Fibroblast of skin of left quadriceps (primary cell): ENCODE measurements around the gene NEAT1.
A peak's percentile ranks its signal among the peaks of the same experiment; 100 is the strongest.

ENCODE experiments used
- DNase-seq, 2 experiments: peaks; one replicate each; pipeline ENCODE4 v3.0.0-alpha.2; 2013; ENCODE audit warnings: low read depth in 2 of 2

Gene NEAT1

DNA sequence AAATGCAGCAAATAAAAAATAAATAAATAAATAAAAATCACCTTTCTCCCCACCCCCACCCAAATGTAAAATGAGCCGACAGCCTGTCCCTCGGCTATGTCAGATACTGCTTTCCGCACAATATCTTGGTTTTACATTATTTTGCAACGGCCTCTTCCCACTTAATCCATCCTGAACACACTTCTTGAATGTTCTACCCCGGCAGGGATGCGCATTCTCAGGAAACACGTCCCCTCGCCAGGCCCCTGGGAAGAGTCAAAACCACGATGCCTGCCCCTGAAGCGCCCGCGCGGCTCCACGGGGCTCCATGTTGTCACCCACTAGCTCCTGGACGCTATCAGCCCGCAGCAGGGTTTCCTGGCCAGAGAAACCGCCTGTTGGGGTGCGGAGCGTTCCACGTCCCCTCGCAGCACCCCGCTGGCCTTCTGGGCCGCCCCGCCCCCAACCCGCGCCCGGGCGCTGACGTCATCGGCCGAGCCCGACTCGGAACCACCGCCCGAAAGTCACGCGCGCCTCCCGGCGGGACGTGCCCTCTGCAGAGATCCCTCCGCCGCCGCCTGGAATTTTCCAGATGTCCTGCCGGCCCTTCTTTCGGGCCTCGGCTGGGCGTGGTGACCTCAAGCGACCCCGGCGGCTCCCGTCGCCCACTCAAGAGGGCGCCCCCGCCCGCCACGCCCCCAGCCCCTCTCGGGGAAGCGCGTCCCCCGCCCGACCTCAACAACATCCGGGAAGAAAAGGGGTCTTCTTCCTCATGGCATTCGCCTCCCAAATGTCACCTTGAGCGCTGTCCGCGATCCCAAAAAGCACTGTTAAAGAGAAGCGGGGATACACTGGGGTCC is 585 bp upstream of the NEAT1 start:
- peak; percentile 95 to 96 for DNase-seq

- no peak for DNase-seq
Observed at GRCh38 chr11:65423516-65424204, 1.1 kb downstream of the NEAT1 start.

DNA sequence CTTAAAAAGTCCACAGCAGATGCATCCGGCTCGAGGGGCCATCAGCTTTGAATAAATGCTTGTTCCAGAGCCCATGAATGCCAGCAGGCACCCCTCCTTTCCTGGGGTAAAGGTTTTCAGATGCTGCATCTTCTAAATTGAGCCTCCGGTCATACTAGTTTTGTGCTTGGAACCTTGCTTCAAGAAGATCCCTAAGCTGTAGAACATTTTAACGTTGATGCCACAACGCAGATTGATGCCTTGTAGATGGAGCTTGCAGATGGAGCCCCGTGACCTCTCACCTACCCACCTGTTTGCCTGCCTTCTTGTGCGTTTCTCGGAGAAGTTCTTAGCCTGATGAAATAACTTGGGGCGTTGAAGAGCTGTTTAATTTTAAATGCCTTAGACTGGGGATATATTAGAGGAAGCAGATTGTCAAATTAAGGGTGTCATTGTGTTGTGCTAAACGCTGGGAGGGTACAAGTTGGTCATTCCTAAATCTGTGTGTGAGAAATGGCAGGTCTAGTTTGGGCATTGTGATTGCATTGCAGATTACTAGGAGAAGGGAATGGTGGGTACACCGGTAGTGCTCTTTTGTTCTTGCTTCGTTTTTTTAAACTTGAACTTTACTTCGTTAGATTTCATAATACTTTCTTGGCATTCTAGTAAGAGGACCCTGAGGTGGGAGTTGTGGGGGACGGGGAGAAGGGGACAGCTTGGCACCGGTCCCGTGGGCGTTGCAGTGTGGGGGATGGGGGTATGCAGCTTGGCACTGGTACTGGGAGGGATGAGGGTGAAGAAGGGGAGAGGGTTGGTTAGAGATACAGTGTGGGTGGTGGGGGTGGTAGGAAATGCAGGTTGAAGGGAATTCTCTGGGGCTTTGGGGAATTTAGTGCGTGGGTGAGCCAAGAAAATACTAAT is 1.9 kb downstream of the NEAT1 start:
- DNase-seq, result no peak

GRCh38 chr11:65425105-65425970 is 2.7 kb downstream of the NEAT1 start:
- DNase-seq, result peak in 1 of 2 experiments; percentile 37

DNA sequence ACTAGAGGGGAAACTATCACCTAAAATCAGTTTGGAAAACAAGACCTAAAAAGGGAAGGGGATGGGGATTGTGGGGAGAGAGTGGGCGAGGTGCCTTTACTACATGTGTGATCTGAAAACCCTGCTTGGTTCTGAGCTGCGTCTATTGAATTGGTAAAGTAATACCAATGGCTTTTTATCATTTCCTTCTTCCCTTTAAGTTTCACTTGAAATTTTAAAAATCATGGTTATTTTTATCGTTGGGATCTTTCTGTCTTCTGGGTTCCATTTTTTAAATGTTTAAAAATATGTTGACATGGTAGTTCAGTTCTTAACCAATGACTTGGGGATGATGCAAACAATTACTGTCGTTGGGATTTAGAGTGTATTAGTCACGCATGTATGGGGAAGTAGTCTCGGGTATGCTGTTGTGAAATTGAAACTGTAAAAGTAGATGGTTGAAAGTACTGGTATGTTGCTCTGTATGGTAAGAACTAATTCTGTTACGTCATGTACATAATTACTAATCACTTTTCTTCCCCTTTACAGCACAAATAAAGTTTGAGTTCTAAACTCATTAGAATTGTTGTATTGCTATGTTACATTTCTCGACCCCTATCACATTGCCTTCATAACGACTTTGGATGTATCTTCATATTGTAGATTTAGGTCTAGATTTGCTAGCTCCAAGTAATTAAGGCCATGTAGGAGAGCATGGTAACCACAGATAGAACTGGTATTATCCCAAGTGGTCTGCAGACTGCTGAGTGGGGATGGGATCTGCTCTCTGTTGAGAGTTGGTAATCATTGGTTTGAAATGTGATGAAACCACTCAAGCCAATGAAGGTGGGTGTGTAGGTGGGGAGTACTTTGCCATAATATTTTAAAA is 3.6 kb downstream of the NEAT1 start:
- peak; percentile 78 to 81 for DNase-seq

- DNase-seq, result peak in 1 of 2 experiments; percentile 41
Observed at GRCh38 chr11:65426839-65427690, 4.5 kb downstream of the NEAT1 start.

GRCh38 chr11:65427691-65428577 is 5.3 kb downstream of the NEAT1 start:
- peak in 1 of 2 experiments; percentile 39 for DNase-seq

DNA sequence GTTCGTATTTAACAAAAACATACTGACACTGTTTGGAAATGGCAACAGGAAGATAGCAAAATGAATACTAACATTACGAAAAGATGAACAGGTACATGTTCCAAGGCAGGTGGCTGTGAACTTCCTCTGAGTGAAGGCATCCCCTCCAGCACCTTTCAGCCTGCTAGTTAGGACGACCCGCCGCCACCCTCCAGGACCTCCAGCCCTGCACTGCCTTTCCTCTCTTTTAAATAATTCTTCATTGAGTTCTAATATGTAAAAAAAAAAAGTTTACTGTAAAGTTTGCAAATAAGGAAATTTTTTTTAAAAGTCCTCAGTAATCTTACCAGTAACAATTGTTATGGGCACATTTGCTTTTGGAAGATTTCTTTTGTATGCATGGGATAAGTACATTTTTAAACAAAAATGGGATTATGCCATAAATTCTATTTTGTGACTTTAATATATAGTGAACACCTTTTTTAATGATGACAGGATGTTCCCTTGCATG is 6.0 kb downstream of the NEAT1 start:
- no peak for DNase-seq

GRCh38 chr11:65429068-65429681 is 6.6 kb downstream of the NEAT1 start:
- DNase-seq, result peak in 1 of 2 experiments; percentile 42

DNA sequence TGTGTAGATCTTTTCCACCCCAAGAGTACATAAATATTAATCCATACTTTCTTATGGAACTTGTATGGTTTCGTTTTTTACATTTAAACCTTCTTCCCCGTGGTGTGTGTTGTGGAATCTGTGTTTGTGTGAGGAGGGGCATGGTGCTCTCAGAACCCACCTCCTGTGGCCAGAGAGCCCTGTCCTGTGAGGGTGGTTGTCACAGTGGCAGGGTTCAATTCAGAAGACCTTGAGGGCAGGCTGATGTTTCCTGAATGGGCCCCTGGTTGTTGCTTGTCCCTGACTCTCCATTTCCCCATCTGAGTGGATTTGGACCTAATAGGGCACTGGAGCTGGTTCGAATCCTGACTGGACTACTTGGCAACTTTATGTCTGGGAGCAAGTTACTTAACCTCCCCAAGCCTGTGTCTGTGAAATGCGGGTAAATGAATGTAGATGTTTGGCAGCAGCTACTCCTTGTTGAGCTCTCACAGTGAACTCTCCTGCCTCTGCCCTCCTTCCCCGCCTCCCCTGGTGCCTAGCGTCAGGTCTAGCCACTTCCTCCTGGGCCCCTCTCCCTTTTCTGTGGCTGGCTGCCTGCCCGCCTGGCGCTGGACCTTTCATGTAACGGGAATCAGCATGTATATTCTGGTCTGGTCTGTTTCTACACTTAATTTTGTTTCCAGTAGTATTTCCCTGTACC is 7.3 kb downstream of the NEAT1 start:
- no peak for DNase-seq

GRCh38 chr11:65430406-65431217 is 8.0 kb downstream of the NEAT1 start:
- DNase-seq, result no peak

GRCh38 chr11:65431451-65432099 is 9.0 kb downstream of the NEAT1 start:
- DNase-seq, result no peak

GRCh38 chr11:65432100-65432650 is 9.6 kb downstream of the NEAT1 start:
- DNase-seq, result no peak

DNA sequence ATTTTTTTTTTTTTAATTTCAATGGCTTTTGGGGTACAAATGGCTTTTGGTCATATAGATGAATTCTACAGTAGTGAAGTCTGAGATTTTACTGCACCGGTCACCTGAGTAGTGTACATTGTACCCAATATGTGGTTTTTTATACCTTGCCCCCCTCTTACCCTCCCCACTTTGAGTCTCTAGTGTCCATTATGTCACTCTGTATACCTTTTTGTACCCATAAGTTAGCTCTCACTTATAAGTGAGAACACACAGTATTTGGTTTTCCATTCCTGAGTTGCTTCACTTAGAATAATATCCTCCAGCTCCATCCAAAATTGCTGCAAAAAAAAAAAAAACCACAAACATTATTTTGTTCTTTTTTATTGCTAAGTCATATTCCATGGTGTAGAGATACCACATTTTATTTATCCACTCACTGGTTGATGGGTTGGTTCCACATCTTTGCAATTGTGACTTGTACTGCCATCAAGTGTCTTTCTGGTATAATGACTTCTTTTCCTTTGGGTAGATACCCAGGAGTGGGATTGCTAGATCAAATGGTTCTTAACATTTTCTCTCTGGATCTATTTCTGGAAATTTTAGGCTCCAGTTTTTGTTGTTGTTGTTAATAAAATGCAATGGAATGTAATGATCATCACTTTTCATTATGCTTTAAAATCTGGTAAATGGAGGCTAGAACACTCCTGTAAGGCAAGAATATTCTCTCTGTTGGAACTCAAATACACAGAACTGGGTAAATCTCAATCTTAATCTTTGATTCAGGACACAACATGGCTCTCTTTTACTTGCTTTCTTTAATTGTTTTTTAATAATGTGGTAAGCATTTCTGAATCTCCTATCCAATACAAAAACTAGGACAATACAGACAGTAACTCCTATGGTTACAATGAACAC is 10.3 kb downstream of the NEAT1 start:
- no peak for DNase-seq
